ENCODE results near the gene HENMT1. TPM values are rescaled to one million over a fixed set of nuclear protein-coding genes. Genes with fewer than 3 reads are reported as not detected.
"Not testable (repeated sequence)": the region's sequence is repeated elsewhere in the genome, so short reads cannot be mapped to it uniquely, and the experiment has no call there.

Gene HENMT1
- total RNA-seq, 2 experiments from 2014 or later: 38.7 to 40.5 TPM

DNA sequence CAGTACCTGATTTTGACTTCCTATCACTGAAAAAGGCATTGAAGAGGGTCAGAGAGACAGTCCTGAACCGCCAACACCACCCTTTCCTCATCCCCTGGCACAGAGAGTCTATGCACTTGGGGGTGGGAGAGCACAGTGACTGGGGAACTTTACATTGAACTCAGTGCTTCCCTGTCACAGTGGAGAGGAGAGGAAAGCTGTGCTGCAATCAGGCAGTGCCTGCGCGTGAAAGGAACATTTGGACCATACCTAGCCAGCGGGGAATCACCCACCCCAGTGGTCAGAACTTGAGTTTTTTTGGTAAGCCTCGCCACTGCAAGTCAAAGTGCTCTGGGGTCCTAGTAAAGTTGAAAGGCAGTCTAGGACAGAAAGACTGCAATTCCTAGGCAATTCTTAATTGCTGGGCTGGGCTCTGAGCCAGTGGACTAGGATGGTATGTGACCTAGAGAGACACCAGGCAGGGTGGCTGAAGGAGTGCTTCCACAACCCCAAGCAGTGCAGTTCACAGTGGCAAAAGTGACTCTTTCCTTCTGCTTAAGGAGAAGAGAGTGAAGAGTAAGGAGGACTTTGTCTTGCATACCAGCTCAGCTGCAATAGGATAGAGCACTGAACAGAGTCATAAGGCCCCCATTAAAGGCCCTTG, 9.4 kb upstream of the HENMT1 start:
- ChIA-PET POLR2A (interaction anchor here (1.0 to 2.3 kb wide), 3 partner anchors 10 to 23 kb away, joined by 3 to 12 read pairs (median 6); partner anchors contain the start of gene PRPF38B), CTCF (interaction anchor here (0.6 kb wide), 1 partner anchor 752 kb away, joined by 3 read pairs; no protein-coding TSS in a partner anchor)
- Mint-ChIP-seq H3K36me3 (ENCODE audit: low read depth) (peaks cover 2% of the 10 kb centered on the region), H3K4me1 (ENCODE audit: low read depth) (peaks cover 20% of the 10 kb centered on the region), H3K9me3 (ENCODE audit: insufficient read depth) (peaks cover 2% of the 10 kb centered on the region), H3K27ac (no peak overlapping the region), H3K27me3 (ENCODE audit: low read depth) (peaks cover 2% of the 10 kb centered on the region), H3K4me3 (no peak overlapping the region)
- no peak for DNase-seq
- no peak for ATAC-seq

GRCh38 chr1:108669679-108670078, 8.8 kb upstream of the HENMT1 start:
- H3K9me3 Mint-ChIP-seq (ENCODE audit: insufficient read depth): peaks cover 2% of the 10 kb centered on the region
- POLR2A ChIA-PET: interaction anchor here (1.0 to 2.3 kb wide), 2 partner anchors 23 kb away, joined by 6 to 12 read pairs; partner anchors contain the start of gene PRPF38B
- H3K4me3 Mint-ChIP-seq: no peak overlapping the region
- no peak for ATAC-seq
- no peak overlapping the region for H3K27ac Mint-ChIP-seq
- peaks cover 20% of the 10 kb centered on the region for H3K4me1 Mint-ChIP-seq (ENCODE audit: low read depth)
- CTCF ChIA-PET: interaction anchor here (0.6 kb wide), 1 partner anchor 752 kb away, joined by 3 read pairs; no protein-coding TSS in a partner anchor
- H3K36me3 Mint-ChIP-seq (ENCODE audit: low read depth): peaks cover 4% of the 10 kb centered on the region
- DNase-seq: no peak
- peaks cover 2% of the 10 kb centered on the region for H3K27me3 Mint-ChIP-seq (ENCODE audit: low read depth)

- H3K27ac Mint-ChIP-seq: no peak overlapping the region
- POLR2A ChIA-PET: interaction anchor here (2.3 kb wide), 1 partner anchor 24 kb away, joined by 12 read pairs; the partner anchor contains the start of gene PRPF38B
- H3K36me3 Mint-ChIP-seq (ENCODE audit: low read depth): peaks cover 2% of the 10 kb centered on the region
- peaks cover 2% of the 10 kb centered on the region for H3K9me3 Mint-ChIP-seq (ENCODE audit: insufficient read depth)
- DNase-seq: no peak
- no peaks in the 10 kb centered on the region for H3K27me3 Mint-ChIP-seq (ENCODE audit: low read depth)
- no peak overlapping the region for H3K4me3 Mint-ChIP-seq
- CTCF ChIA-PET: no interaction called here
- ATAC-seq: no peak
- peaks cover 20% of the 10 kb centered on the region for H3K4me1 Mint-ChIP-seq (ENCODE audit: low read depth)
Observed at GRCh38 chr1:108668777-108669176, 7.9 kb upstream of the HENMT1 start.

GRCh38 chr1:108667422-108667821, 6.5 kb upstream of the HENMT1 start:
- H3K4me3 Mint-ChIP-seq; DNase-seq; H3K9me3 Mint-ChIP-seq (ENCODE audit: insufficient read depth); H3K27me3 Mint-ChIP-seq (ENCODE audit: low read depth); H3K27ac Mint-ChIP-seq; H3K36me3 Mint-ChIP-seq (ENCODE audit: low read depth); ATAC-seq; CTCF ChIA-PET: not testable (repeated sequence)
- peaks cover 28% of the 10 kb centered on the region for H3K4me1 Mint-ChIP-seq (ENCODE audit: low read depth)
- POLR2A ChIA-PET: interaction anchor here (0.8 kb wide), 1 partner anchor 25 kb away, joined by 3 read pairs; no protein-coding TSS in a partner anchor

DNA sequence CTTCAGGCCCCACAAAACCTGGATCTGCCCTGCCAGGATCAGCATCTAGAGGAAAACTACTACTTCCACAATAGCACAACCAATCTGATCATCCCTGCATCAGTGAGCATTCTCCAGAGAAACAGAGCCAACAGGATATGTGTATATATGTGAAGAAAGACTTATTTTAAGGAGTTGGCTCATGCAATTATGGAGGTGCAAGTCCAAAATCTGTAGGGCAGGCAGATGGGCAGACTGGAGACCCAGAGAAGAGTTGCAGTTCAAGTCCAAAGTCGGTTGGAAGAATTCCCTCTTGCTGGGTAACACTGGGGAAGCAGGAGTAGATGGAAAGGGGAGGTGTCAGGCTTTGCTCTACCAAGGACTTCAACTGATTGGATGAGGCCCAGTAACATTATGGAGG, 4.9 kb upstream of the HENMT1 start:
- peaks cover 2% of the 10 kb centered on the region for H3K36me3 Mint-ChIP-seq (ENCODE audit: low read depth)

DNA sequence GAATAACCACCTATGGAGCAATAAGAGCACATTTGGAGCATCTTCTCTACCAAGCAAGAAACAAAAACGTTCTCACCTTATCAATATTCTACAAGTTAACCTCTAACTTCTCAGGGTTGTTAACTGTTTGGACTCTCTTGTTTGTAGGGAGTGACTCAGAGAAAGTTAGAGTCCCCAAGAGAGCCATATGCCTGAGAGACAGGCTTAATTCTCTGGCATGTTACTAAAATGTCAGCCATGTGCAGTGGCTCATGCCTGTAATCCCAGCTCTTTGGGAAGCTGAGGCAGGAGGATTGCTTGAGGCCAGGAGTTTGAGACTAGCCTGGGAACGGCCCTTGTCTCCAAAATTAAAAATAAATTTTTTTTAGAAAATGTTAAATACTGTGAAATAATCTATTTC, 4.2 kb upstream of the HENMT1 start:
- Mint-ChIP-seq H3K9me3 (ENCODE audit: insufficient read depth) (peaks cover 2% of the 10 kb centered on the region), H3K4me1 (ENCODE audit: low read depth) (peaks cover 31% of the 10 kb centered on the region), H3K4me3 (no peak overlapping the region), H3K36me3 (ENCODE audit: low read depth) (peaks cover 6% of the 10 kb centered on the region), H3K27me3 (ENCODE audit: low read depth) (no peaks in the 10 kb centered on the region), H3K27ac (no peak overlapping the region)
- CTCF ChIA-PET: interaction anchor here (2.2 to 5.5 kb wide), 2 partner anchors 21 to 104 kb away, joined by 7 to 52 read pairs; partner anchors contain the start of gene EEIG2
- POLR2A ChIA-PET: interaction anchor here (5.2 kb wide), 1 partner anchor 27 kb away, joined by 155 read pairs; the partner anchor contains the start of gene PRPF38B
- ATAC-seq: no peak
- no peak for DNase-seq

More for the DNA sequence above, 4.9 kb upstream of the HENMT1 start:
- ATAC-seq (no peak), DNase-seq (no peak)
- Mint-ChIP-seq H3K4me1 (ENCODE audit: low read depth) (peaks cover 29% of the 10 kb centered on the region), H3K9me3 (ENCODE audit: insufficient read depth) (peaks cover 2% of the 10 kb centered on the region), H3K27me3 (ENCODE audit: low read depth) (no peaks in the 10 kb centered on the region), H3K4me3 (no peak overlapping the region), H3K27ac (no peak overlapping the region)
- ChIA-PET CTCF (interaction anchor here (5.5 kb wide), 1 partner anchor 22 kb away, joined by 52 read pairs; no protein-coding TSS in a partner anchor), POLR2A (no interaction called here)

DNA sequence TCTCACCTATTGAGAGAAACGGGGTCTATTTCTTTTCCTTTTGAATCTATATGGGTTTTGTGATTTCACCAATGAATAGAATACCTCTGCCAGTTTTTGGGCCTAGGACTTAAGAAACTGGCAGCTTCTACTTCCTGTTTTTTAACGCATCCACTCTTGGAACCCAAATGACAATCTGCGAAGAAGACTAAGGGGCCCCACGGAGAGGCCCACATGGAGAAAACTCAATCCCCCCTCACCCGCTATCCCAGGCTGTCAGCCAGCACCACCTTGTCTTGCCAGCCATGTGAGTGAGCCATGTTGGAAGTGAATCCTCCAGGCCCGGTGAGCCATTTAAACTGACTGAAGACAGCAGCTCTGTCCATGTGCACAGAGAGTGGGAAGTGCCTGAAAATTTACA, 3.6 kb upstream of the HENMT1 start:
- no peak for DNase-seq
- CTCF ChIA-PET: interaction anchor here (2.0 to 5.5 kb wide), 4 partner anchors 8 to 104 kb away, joined by 7 to 52 read pairs (median 8); partner anchors contain the start of genes EEIG2 and PRPF38B
- peaks cover 2% of the 10 kb centered on the region for H3K9me3 Mint-ChIP-seq (ENCODE audit: insufficient read depth)
- no peak overlapping the region for H3K4me3 Mint-ChIP-seq
- peaks cover 10% of the 10 kb centered on the region for H3K36me3 Mint-ChIP-seq (ENCODE audit: low read depth)
- H3K4me1 Mint-ChIP-seq (ENCODE audit: low read depth): peaks cover 37% of the 10 kb centered on the region
- no peaks in the 10 kb centered on the region for H3K27me3 Mint-ChIP-seq (ENCODE audit: low read depth)
- no peak for ATAC-seq
- POLR2A ChIA-PET: interaction anchor here (5.2 kb wide), 1 partner anchor 28 kb away, joined by 155 read pairs; the partner anchor contains the start of gene PRPF38B
- no peak overlapping the region for H3K27ac Mint-ChIP-seq

GRCh38 chr1:108663074-108663473, 2.2 kb upstream of the HENMT1 start:
- Mint-ChIP-seq H3K4me1 (ENCODE audit: low read depth) (peaks cover 39% of the 10 kb centered on the region), H3K27me3 (ENCODE audit: low read depth) (no peaks in the 10 kb centered on the region), H3K9me3 (ENCODE audit: insufficient read depth) (peaks cover 2% of the 10 kb centered on the region), H3K4me3 (no peak overlapping the region), H3K27ac (peak overlapping the region; percentile 7), H3K36me3 (ENCODE audit: low read depth) (peaks cover 16% of the 10 kb centered on the region)
- DNase-seq (no peak), ATAC-seq (no peak)
- CTCF ChIA-PET: interaction anchor here (0.8 to 5.5 kb wide), 5 partner anchors 10 to 102 kb away, joined by 3 to 52 read pairs (median 7); partner anchors contain the start of genes EEIG2 and PRPF38B
- POLR2A ChIA-PET: interaction anchor here (0.6 to 5.2 kb wide), 3 partner anchors 17 to 173 kb away, joined by 6 to 155 read pairs (median 147); partner anchors contain the start of gene PRPF38B

GRCh38 chr1:108657356-108658080, 3.4 kb downstream of the HENMT1 start:
- no peak overlapping the region for H3K4me3 Mint-ChIP-seq
- H3K4me1 Mint-ChIP-seq (ENCODE audit: low read depth): peaks cover 62% of the 10 kb centered on the region
- H3K27ac Mint-ChIP-seq: no peak overlapping the region
- no peaks in the 10 kb centered on the region for H3K27me3 Mint-ChIP-seq (ENCODE audit: low read depth)
- H3K36me3 Mint-ChIP-seq (ENCODE audit: low read depth): peaks cover 55% of the 10 kb centered on the region
- ChIA-PET POLR2A (interaction anchor here (2.3 to 2.4 kb wide), 2 partner anchors 11 to 35 kb away, joined by 13 to 14 read pairs; partner anchors contain the start of gene PRPF38B), CTCF (interaction anchor here (1.0 kb wide), 1 partner anchor 13 kb away, joined by 4 read pairs; no protein-coding TSS in a partner anchor)
- H3K9me3 Mint-ChIP-seq (ENCODE audit: insufficient read depth): no peaks in the 10 kb centered on the region
- ATAC-seq (no peak), DNase-seq (no peak)

GRCh38 chr1:108653431-108654105, 7.3 kb downstream of the HENMT1 start:
- ATAC-seq (no peak), DNase-seq (no peak)
- Mint-ChIP-seq H3K9me3 (ENCODE audit: insufficient read depth) (peaks cover 7% of the 10 kb centered on the region), H3K4me1 (ENCODE audit: low read depth) (peaks cover 38% of the 10 kb centered on the region), H3K27ac (no peak overlapping the region), H3K36me3 (ENCODE audit: low read depth) (peaks cover 80% of the 10 kb centered on the region), H3K27me3 (ENCODE audit: low read depth) (no peaks in the 10 kb centered on the region), H3K4me3 (no peak overlapping the region)
- ChIA-PET POLR2A (no interaction called here), CTCF (no interaction called here)

Data from activated CD8-positive, alpha-beta T cell treated with anti-CD3 and anti-CD28 coated beads, Interleukin-2, amount 10 ng/mL, durations not matched to agents 7 days and 5 days (primary cell).